ENCODE data around the gene FOLR1.

The FOLR1 gene

GRCh38 chr11:72236774-72237111, 44.8 kb downstream of the FOLR1 start:
- DNase-seq: no peak

- no peak for DNase-seq
Measured at GRCh38 chr11:72237112-72237931, 45.4 kb downstream of the FOLR1 start.

- DNase-seq: peak; percentile 65
Measured at GRCh38 chr11:72238040-72238450, 46.1 kb downstream of the FOLR1 start.

DNA sequence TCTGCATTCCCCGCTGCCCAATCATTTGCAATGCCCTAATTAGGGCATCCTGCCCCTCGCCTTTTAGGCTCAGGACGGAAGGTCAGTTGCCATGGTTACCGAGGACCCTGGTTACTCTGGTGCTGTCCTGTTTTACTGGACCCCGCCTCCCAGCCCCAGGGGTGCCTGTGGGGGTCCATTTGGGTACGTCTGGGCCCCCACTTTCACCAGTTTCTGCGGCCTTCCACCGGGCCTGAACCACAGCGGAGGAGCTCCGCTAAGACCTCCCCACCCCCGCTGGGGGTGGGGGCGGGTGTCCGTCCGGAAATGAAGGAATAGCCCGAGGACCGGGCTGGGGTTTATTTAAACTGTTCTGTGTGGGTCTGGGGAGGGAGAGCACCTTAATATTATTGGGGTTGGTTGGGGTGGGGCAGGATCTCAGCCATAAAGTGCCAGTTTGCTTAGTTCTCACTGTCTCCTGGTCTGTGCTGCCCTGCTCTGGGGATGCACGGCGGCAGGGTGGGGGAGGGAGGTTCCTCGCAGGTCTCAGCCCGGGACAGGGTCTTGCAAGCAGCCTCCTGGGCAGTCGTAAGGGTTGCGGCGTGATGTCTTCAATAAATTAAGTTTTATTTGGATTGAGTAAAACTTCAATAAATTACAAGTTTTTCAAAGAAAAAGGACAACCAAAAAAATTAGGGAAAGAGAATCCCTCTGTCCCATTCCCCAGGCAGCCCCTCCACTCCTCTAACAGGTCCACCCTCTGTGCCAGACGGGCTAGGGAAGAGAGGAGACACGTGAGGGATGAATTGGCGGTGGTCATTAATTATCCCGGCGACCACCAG, 46.8 kb downstream of the FOLR1 start:
- DNase-seq: no peak

DNA sequence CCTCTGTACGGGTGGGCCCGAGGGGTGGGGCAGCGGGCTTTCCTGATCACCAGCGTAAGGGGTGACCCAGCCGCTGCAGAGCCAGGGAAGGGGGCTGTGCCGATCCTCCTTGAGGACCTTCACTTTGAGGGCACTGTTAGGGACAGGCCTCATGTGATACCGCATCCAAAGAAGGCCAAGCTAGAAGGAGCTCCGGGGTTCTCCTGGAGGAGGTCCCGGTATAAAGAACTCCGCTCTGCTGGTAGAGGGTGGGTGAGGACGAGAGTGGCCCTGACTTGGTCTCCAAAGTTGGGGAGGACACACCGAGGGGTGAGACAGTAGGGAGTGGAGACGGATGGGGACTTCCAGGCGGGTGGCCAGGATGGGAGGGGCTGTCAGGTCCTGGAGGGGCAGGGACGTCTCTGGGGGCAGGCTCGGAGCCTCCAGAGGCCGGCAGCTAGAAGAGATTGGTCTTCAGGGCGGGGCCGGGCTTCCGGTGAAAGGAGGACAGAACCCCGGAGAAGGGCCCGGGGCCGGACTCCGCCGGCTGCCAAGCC, 47.4 kb downstream of the FOLR1 start:
- peak; percentile 38 for DNase-seq

DNA sequence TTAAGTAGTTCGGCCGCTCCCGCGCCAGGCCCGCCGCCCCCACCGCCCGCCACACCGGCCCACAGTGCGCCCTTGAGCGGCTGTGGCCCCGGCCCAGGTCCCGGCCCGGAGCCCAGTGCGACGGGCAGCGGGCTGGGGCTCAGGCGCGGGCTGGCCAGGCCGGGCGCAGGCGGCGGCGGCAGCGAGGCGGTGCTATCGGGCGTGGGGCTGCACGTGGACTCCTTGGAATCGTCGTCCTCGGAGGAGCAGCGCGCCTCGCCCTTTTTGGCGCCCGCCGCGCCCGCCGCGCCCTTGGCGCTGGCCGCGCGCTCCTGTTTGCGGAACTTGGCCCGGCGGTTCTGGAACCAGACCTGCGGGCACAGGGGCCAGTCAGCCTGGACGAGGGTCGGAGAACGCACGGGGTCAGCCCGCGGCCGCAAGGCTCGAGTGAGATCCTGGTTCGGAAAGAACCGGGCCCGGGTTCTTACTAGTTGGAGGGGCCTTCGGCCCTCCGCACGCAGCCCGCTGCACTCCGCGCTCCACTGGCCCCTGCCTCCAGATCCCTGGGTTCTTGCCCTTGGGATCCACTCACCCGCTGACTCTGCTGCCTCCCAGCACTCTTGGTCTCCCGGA, 48.0 kb downstream of the FOLR1 start:
- DNase-seq: no peak

- DNase-seq: no peak
Measured at GRCh38 chr11:72240461-72241290, 48.7 kb downstream of the FOLR1 start.

DNA sequence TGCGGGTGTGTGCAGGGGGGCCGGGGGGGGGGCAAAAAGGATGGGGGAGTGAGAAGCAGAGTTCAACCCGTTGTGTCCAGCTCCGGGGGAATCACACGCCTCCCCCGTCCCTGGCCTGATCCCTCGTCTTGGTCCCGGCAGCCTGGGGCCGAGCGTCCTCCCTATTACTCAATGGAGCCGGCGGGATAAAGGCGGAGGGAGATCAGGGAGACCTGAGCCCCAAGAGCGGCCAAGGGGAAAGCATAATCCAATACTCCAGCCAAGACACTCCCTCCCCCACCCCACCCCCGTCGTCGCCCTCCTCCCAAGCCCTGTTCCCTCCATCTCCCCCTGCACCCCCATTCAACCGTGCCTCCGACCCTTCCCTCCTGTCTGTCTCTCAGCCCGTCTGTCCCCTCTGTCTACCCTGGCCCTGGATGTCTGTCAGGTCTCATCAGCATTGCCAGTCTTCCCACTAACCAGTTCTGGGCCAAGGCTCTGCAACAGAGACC, 49.4 kb downstream of the FOLR1 start:
- DNase-seq: no peak

DNA sequence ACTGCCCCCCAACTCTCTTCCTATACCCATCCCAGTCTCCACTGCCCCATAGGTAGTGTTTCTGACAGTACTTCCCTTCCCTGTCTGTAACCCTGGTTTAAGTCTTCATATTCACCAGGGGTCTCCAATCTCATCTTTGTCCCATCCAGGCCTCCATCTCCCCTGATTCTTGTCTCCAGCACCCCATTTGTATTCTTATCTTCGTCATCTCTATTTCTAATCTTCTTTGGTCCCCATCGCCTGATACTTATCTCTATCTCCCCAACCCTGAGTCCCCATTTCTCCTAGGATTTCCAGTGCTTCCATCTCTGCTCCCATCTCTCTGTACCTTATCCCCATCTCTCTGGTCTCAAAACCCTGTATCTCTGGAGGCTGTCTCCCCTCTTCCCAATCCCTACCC, 50.2 kb downstream of the FOLR1 start:
- no peak for DNase-seq

GRCh38 chr11:72243173-72244059, 51.5 kb downstream of the FOLR1 start:
- DNase-seq: no peak

DNA sequence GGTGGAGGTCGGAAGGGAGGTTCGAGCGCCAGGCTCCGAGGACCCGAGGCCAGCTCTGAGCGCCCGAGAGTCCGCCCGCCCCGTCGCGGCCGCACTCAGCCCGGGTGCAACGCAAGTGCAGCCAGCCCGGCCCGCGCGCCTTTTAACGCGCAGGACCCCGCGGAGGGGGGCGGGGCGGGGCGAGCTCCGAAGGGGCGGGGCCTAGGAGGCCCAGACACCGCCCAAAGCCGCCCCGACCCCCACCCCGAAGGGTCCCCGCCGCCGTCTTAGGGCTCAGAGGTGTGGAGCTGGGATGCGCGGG, 52.1 kb downstream of the FOLR1 start, which contains the start of gene PHOX2A:
PHOX2A (minus strand) TSS at position 117 of the 301 bp plus-strand sequence. CDS start 172 bp downstream, outside the sequence.
- no peak for DNase-seq

DNA sequence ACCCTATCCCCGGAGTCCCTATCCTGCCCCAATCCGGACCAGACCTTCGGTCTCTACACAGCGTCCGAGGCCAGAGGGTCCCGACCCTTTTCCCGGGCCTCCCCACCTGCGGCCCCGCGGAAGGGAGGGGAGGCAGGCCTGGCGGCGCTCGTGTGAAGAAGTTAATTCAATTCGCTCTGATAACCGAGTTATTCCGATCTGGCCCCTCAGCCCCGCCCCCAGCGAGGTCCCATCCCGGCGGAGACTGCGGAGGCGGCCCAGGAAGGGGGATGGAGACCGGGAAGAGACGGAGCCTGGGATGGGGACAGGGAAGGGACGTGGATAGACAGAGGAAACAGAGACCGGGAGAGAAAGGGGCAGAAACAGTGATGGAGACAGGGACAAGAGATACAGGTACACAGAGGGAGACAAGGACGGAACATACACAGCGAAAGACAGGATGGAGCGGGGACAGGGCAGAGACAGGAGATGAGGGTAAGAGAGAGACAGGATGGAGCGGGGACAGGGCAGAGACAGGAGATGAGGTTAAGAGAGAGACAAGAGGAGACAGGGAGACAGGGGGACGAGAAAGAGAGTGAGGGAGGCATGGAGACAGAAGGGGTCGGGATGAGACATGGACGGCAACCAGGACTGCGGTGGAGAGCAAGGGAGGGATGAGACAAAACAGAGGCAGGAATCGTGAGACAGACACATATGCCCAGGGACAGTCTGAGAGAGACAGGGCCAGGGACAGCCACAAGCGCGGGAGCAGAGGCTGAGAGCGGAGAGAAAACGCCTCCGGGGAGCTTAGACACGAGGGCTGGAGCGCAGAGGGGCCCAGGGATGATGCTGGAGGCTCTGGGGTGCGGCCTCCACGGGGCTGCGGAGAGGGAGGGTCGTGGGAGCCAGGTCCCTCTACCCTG, 52.7 kb downstream of the FOLR1 start:
- no peak for DNase-seq

DNA sequence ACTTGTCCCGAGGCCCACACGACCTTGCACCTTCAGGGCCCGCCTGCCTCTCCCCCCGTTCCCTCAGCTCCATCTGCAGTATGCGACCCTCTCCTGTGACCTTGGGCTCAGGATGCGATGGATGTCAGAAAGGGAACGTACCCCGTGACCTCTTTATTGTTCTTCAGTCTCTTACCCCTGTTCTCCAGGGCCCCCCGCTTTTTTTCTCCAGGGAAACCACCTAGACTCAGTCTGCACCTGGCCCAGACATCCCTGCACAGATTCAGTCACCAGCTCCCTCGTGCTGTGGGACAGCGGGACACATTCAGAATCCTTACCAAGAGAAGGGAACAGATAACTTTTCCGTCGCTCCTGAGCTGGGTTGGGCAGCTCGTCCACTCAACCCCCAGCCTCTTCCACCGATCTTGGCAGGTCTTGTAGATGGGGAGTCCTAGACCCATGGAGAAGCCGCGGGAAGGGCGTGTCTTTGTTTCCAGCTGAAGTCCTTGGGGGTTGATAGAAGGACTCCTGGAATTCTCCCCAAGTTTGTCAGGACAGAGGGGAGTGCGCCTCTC, 53.4 kb downstream of the FOLR1 start:
- DNase-seq: no peak

All from fibroblast of skin of right quadriceps (primary cell).